H9 (cell line): ENCODE data around the gene APOA1. TPM values are rescaled to one million over a fixed set of nuclear protein-coding genes. Genes with fewer than 3 reads are reported as not detected.

Experiments used
- DNase-seq: peaks from one replicate; pipeline ENCODE4 v3.0.0-alpha.2; 2017
- H2AFZ ChIP-seq: one replicate; pipeline ENCODE4 v1.6.1; 2013; ENCODE audit warnings: mild to moderate bottlenecking, low read length, control low read depth, moderate library complexity
- H2AK5ac ChIP-seq: 2 replicates; pipeline ENCODE4 v1.6.1; 2013; ENCODE audit warnings: low read length, control low read depth, mixed read lengths; ENCODE audit not compliant: insufficient read length
- H2BK120ac ChIP-seq: one replicate; pipeline ENCODE4 v1.6.1; 2013; ENCODE audit warnings: low read depth, mild to moderate bottlenecking, low read length, control low read depth, inconsistent platforms; ENCODE audit not compliant: poor library complexity, severe bottlenecking
- H2BK12ac ChIP-seq: 2 replicates; pipeline ENCODE4 v1.6.1; 2013; ENCODE audit warnings: low read length, control low read depth, mixed read lengths, low read depth; ENCODE audit not compliant: insufficient read length
- H2BK15ac ChIP-seq: 2 replicates; pipeline ENCODE4 v1.6.1; 2013; ENCODE audit warnings: low read depth, low read length, control low read depth
- H2BK20ac ChIP-seq: one replicate; pipeline ENCODE4 v1.6.1; 2013; ENCODE audit warnings: low read depth, mild to moderate bottlenecking, low read length, control low read depth, inconsistent platforms; ENCODE audit not compliant: poor library complexity, severe bottlenecking
- H2BK5ac ChIP-seq: 2 replicates; pipeline ENCODE4 v1.6.1; 2013; ENCODE audit warnings: low read length, control low read depth, mixed read lengths; ENCODE audit not compliant: insufficient read length
- H3K14ac ChIP-seq: 2 replicates; pipeline ENCODE4 v1.6.1; 2013; ENCODE audit warnings: low read length, control low read depth; ENCODE audit not compliant: insufficient read depth
- H3K18ac ChIP-seq: 2 replicates; pipeline ENCODE4 v1.6.1; 2013; ENCODE audit warnings: low read depth, mild to moderate bottlenecking, mixed read lengths, low read length, control low read depth; ENCODE audit not compliant: insufficient read length
- H3K23ac ChIP-seq: 2 replicates; pipeline ENCODE4 v1.6.1; 2013; ENCODE audit warnings: low read length, control low read depth, mixed read lengths, low read depth; ENCODE audit not compliant: insufficient read length
- H3K23me2 ChIP-seq: 2 replicates; pipeline ENCODE4 v1.6.1; 2013; ENCODE audit warnings: low read depth, mild to moderate bottlenecking, mixed read lengths, low read length, control low read depth; ENCODE audit not compliant: insufficient read length, poor library complexity, severe bottlenecking
- H3K27ac ChIP-seq: 2 replicates; pipeline ENCODE4 v1.5.1; 2013; ENCODE audit warnings: low read length, control low read depth, mixed read lengths, low read depth; ENCODE audit not compliant: insufficient read length
- H3K27me3 ChIP-seq: 2 replicates; pipeline ENCODE4 v1.6.1; 2013; ENCODE audit warnings: low read length, control low read depth, inconsistent platforms; ENCODE audit not compliant: insufficient read depth
- H3K4ac ChIP-seq: 2 replicates; pipeline ENCODE4 v1.6.1; 2013; ENCODE audit warnings: low read depth, mild to moderate bottlenecking, control low read depth, inconsistent platforms, low read length, moderate library complexity
- H3K4me1 ChIP-seq: 2 replicates; pipeline ENCODE4 v1.6.1; 2013; ENCODE audit warnings: low read length, control low read depth, inconsistent platforms; ENCODE audit not compliant: insufficient read depth
- H3K4me2 ChIP-seq: 2 replicates; pipeline ENCODE4 v1.6.1; 2013; ENCODE audit warnings: low read length, control low read depth, mixed read lengths; ENCODE audit not compliant: insufficient read length, insufficient read depth
- H3K56ac ChIP-seq: 2 replicates; pipeline ENCODE4 v1.6.1; 2013; ENCODE audit warnings: low read depth, mild to moderate bottlenecking, mixed read lengths, low read length, control low read depth; ENCODE audit not compliant: insufficient read length
- H3K79me1 ChIP-seq: 2 replicates; pipeline ENCODE4 v1.6.1; 2013; ENCODE audit warnings: low read depth, mild to moderate bottlenecking, moderate library complexity, low read length, control low read depth, inconsistent platforms; ENCODE audit not compliant: insufficient read depth, poor library complexity, severe bottlenecking
- H3K79me2 ChIP-seq: 2 replicates; pipeline ENCODE4 v1.6.1; 2013; ENCODE audit warnings: low read length, control low read depth, inconsistent platforms; ENCODE audit not compliant: insufficient read depth
- H3K9ac ChIP-seq: 2 replicates; pipeline ENCODE4 v1.6.1; 2013; ENCODE audit warnings: low read length, control low read depth, mixed read lengths; ENCODE audit not compliant: insufficient read length; ENCODE audit errors: extremely low read depth
- H3K9me3 ChIP-seq: one replicate; pipeline ENCODE4 v1.6.1; 2013; ENCODE audit warnings: low read depth, low read length, inconsistent platforms; ENCODE audit not compliant: control insufficient read depth
- H3T11ph ChIP-seq: one replicate; pipeline ENCODE4 v1.6.1; 2013; ENCODE audit warnings: mild to moderate bottlenecking, low read length, control low read depth, inconsistent platforms
- H4K20me1 ChIP-seq: one replicate; pipeline ENCODE4 v1.6.1; 2013; ENCODE audit not compliant: control insufficient read depth, insufficient read length, insufficient read depth
- H4K5ac ChIP-seq: 2 replicates; pipeline ENCODE4 v1.6.1; 2013; ENCODE audit warnings: low read depth, mild to moderate bottlenecking, mixed read lengths, low read length, control low read depth; ENCODE audit not compliant: insufficient read length
- H4K8ac ChIP-seq: replicated peaks from 2 replicates; pipeline ENCODE4 v1.6.1; 2013; ENCODE audit warnings: low read length, control low read depth, mixed read lengths, low read depth; ENCODE audit not compliant: insufficient read length
- H4K91ac ChIP-seq: 2 replicates; pipeline ENCODE4 v1.6.1; 2013; ENCODE audit warnings: low read depth, mild to moderate bottlenecking, moderate library complexity, mixed read lengths, low read length, control low read depth; ENCODE audit not compliant: insufficient read length
- H3K27ac Mint-ChIP-seq, 3 experiments: 2 replicates in 2 of 3; 3 replicates in 1 of 3; pipeline ENCODE4 v1.8.0; 2020 to 2021; ENCODE audit warnings: mixed read lengths in 3 of 3, mild to moderate bottlenecking in 1 of 3, moderate library complexity in 1 of 3
- H3K27me3 Mint-ChIP-seq: 2 replicates; pipeline ENCODE4 v1.8.0; 2021; ENCODE audit warnings: low read depth, mild to moderate bottlenecking, moderate library complexity, mixed read lengths
- H3K36me3 Mint-ChIP-seq, 3 experiments: 2 replicates in 2 of 3; 3 replicates in 1 of 3; pipeline ENCODE4 v1.8.0; 2020 to 2021; ENCODE audit warnings: low read depth in 3 of 3, mixed read lengths in 3 of 3; ENCODE audit not compliant: insufficient read depth in 1 of 3
- H3K4me1 Mint-ChIP-seq, 2 experiments: 2 replicates each; pipeline ENCODE4 v1.8.0; 2020; ENCODE audit warnings: mixed read lengths in 2 of 2
- H3K4me3 Mint-ChIP-seq, 2 experiments: 2 replicates in 1 of 2; 3 replicates in 1 of 2; pipeline ENCODE4 v1.8.0; 2020 to 2021; ENCODE audit warnings: mild to moderate bottlenecking in 2 of 2, mixed read lengths in 2 of 2, moderate library complexity in 1 of 2
- H3K9me3 Mint-ChIP-seq, 2 experiments: 2 replicates in 1 of 2; 3 replicates in 1 of 2; pipeline ENCODE4 v1.8.0; 2020; ENCODE audit warnings: mild to moderate bottlenecking in 2 of 2, mixed read lengths in 2 of 2, moderate library complexity in 1 of 2
- WGBS: extraction: QIAGEN DNeasy Blood & Tissue Kit; methylation state at CpG from one replicate; pipeline ENCODE4 v1.1.7; 2013; ENCODE audit warnings: missing lambda C conversion rate, low lambda C conversion rate, mixed read lengths; ENCODE audit not compliant: insufficient read length; ENCODE audit errors: extremely low coverage; 5-methylcytosine and 5-hydroxymethylcytosine counted together
- total RNA-seq: library from RNA; stranded (reverse); gene quantifications from 2 replicates; pipeline ENCODE4 v1.2.1, GENCODE V29; 2021
- TF ChIP-seq, protein P1 (sequence below): fragments of 200-600 bp; sonication (generic); conservative IDR thresholded peaks from 3 replicates; pipeline ENCODE4 v1.8.0; 2021; ENCODE audit warnings: antibody characterized with exemption, mild to moderate bottlenecking

The APOA1 gene
- total RNA-seq, 1 experiment from 2014 or later = 0.68 TPM

- H3K9ac ChIP-seq = no peak overlapping the region
- H3K56ac ChIP-seq = no peak overlapping the region
- no peak overlapping the region for H2BK120ac ChIP-seq
- no peak overlapping the region for H3K4ac ChIP-seq
- Mint-ChIP-seq H3K4me1 (no peaks in the 10 kb centered on the region), H3K4me3 (no peak overlapping the region), H3K27me3 (peaks cover 7% of the 10 kb centered on the region), H3K9me3 (no peaks in the 10 kb centered on the region; a peak in 1 of 5 replicates), H3K36me3 (no peaks in the 10 kb centered on the region), H3K27ac (no peak overlapping the region)
- no CpG with 5 or more reads among the region's 3 CpGs for WGBS
- H4K8ac ChIP-seq = no peak overlapping the region
- no peak overlapping the region for H3K14ac ChIP-seq
- DNase-seq = no peak
- no peak overlapping the region for H2AFZ ChIP-seq
- no peak overlapping the region for H4K91ac ChIP-seq
- no peak overlapping the region for H2BK15ac ChIP-seq
- H2BK12ac ChIP-seq = no peak overlapping the region
- H3K9me3 ChIP-seq = no peaks in the 10 kb centered on the region
- H3K4me2 ChIP-seq = no peak overlapping the region
- no peak overlapping the region for H3K23ac ChIP-seq
- no peaks in the 10 kb centered on the region for H3K79me1 ChIP-seq
- no peak overlapping the region for H2AK5ac ChIP-seq
- no peaks in the 10 kb centered on the region for H3K79me2 ChIP-seq
- H4K20me1 ChIP-seq = no peaks in the 10 kb centered on the region
- H3K4me1 ChIP-seq = no peaks in the 10 kb centered on the region
- no peak overlapping the region for H2BK5ac ChIP-seq
- no peak overlapping the region for H3K27ac ChIP-seq
- TF ChIP-seq, protein P1, sequence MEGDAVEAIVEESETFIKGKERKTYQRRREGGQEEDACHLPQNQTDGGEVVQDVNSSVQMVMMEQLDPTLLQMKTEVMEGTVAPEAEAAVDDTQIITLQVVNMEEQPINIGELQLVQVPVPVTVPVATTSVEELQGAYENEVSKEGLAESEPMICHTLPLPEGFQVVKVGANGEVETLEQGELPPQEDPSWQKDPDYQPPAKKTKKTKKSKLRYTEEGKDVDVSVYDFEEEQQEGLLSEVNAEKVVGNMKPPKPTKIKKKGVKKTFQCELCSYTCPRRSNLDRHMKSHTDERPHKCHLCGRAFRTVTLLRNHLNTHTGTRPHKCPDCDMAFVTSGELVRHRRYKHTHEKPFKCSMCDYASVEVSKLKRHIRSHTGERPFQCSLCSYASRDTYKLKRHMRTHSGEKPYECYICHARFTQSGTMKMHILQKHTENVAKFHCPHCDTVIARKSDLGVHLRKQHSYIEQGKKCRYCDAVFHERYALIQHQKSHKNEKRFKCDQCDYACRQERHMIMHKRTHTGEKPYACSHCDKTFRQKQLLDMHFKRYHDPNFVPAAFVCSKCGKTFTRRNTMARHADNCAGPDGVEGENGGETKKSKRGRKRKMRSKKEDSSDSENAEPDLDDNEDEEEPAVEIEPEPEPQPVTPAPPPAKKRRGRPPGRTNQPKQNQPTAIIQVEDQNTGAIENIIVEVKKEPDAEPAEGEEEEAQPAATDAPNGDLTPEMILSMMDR = no peak
- H3K27me3 ChIP-seq = no peaks in the 10 kb centered on the region
- H3T11ph ChIP-seq = no peak overlapping the region
- no peak overlapping the region for H4K5ac ChIP-seq
- H3K23me2 ChIP-seq = peaks cover 4% of the 10 kb centered on the region
- no peak overlapping the region for H2BK20ac ChIP-seq
- no peak overlapping the region for H3K18ac ChIP-seq
Measured at GRCh38 chr11:116811194-116811593, 26.2 kb downstream of the APOA1 start.
